DND-41 (cell line): ENCODE measurements around the gene SNX22.

Experiments
- CTCF ChIP-seq: IDR thresholded peaks from 2 replicates; pipeline ENCODE4 v1.5.1; 2012; ENCODE audit warnings: borderline replicate concordance, low read length, moderate library complexity, mild to moderate bottlenecking; ENCODE audit not compliant: poor library complexity, severe bottlenecking; ENCODE audit errors: extremely low read depth
- EZH2 ChIP-seq: IDR thresholded peaks from 3 replicates; pipeline ENCODE4 v1.6.1; 2012; ENCODE audit warnings: borderline replicate concordance, low read depth, mild to moderate bottlenecking, moderate library complexity, low read length, inconsistent platforms; ENCODE audit not compliant: severe bottlenecking

GRCh38 chr15:64205202-64205601 lies 53.7 kb downstream of the SNX22 start:
- TF ChIP-seq CTCF: no peak
- no peak for TF ChIP-seq EZH2
